HL-60/S4 treated with retinoic acid at 250 ng/mL for 4 days and 3 days (cell line): ENCODE results near the gene MEX3A.
"Not testable (repeated sequence)": the region's sequence is repeated elsewhere in the genome, so short reads cannot be mapped to it uniquely, and the experiment has no call there.

ENCODE experiments used
- in situ Hi-C: fragments of 300-500 bp; cut with MboI; formaldehyde crosslinking; loops from 2 replicates; pipeline ENCODE4 v1.7.0; 2022; ENCODE audit warnings: low sequenced_read_pairs

The MEX3A gene

GRCh38 chr1:156063997-156064285 lies 18.3 kb downstream of the MEX3A start:
- in situ Hi-C loops, result loop anchor here (10.0 kb wide), 1 partner anchor 129 kb away; the partner anchor contains the start of gene KHDC4

GRCh38 chr1:156062189-156062588 lies 20.1 kb downstream of the MEX3A start:
- in situ Hi-C loops, result loop anchor here (10.0 kb wide), 1 partner anchor 127 kb away; the partner anchor contains the start of gene KHDC4

GRCh38 chr1:156060937-156061636 lies 21.2 kb downstream of the MEX3A start, which contains the start of gene RAB25:
Gene RAB25, plus strand, starts transcription at chr1:156061160. Its CDS starts 241 bp downstream, at chr1:156061401.
- in situ Hi-C loops, result loop anchor here (10.0 kb wide), 1 partner anchor 126 kb away; the partner anchor contains the start of gene KHDC4

- in situ Hi-C loops, result no loop called here
Observed at GRCh38 chr1:156056326-156056849, 25.9 kb downstream of the MEX3A start.

GRCh38 chr1:156055281-156056048 lies 26.8 kb downstream of the MEX3A start:
- in situ Hi-C loops, result no loop called here

GRCh38 chr1:156054500-156055280 lies 27.6 kb downstream of the MEX3A start, which contains the start of gene LAMTOR2:
Gene LAMTOR2, plus strand, starts transcription at chr1:156054782. Its CDS starts 108 bp downstream, at chr1:156054890.
- in situ Hi-C loops, result no loop called here

GRCh38 chr1:156053768-156054499 lies 28.3 kb downstream of the MEX3A start, which contains the start of gene UBQLN4:
Gene UBQLN4, minus strand, starts transcription at chr1:156053798. Its CDS starts 97 bp downstream, at chr1:156053701.
- in situ Hi-C loops, result no loop called here

GRCh38 chr1:156052862-156053767 lies 29.1 kb downstream of the MEX3A start:
- in situ Hi-C loops, result no loop called here

GRCh38 chr1:156051011-156051725 lies 31.1 kb downstream of the MEX3A start:
- in situ Hi-C loops, result no loop called here

- in situ Hi-C loops, result no loop called here
Observed at GRCh38 chr1:156050376-156050775, 31.9 kb downstream of the MEX3A start.

GRCh38 chr1:156048663-156049258 lies 33.5 kb downstream of the MEX3A start:
- in situ Hi-C loops, result no loop called here

- in situ Hi-C loops, result no loop called here
Observed at GRCh38 chr1:156045076-156045475, 37.2 kb downstream of the MEX3A start.

- in situ Hi-C loops, result no loop called here
Observed at GRCh38 chr1:156042828-156043227, 39.4 kb downstream of the MEX3A start.

GRCh38 chr1:156034991-156035390 lies 47.3 kb downstream of the MEX3A start:
- in situ Hi-C loops, result not testable (repeated sequence)

- in situ Hi-C loops, result no loop called here
Observed at GRCh38 chr1:156033011-156033410, 49.3 kb downstream of the MEX3A start.

- in situ Hi-C loops, result no loop called here
Observed at GRCh38 chr1:156026588-156026987, 55.7 kb downstream of the MEX3A start.

GRCh38 chr1:156025876-156026275 lies 56.4 kb downstream of the MEX3A start:
- in situ Hi-C loops, result no loop called here

GRCh38 chr1:156024801-156025200 lies 57.5 kb downstream of the MEX3A start:
- in situ Hi-C loops, result no loop called here
